ENCODE data around the gene UBR3. TPM values are rescaled to one million over a fixed set of nuclear protein-coding genes. Genes with fewer than 3 reads are reported as not detected.

Gene UBR3
- total RNA-seq, 1 donor from 2014 or later: 30.9 TPM

DNA sequence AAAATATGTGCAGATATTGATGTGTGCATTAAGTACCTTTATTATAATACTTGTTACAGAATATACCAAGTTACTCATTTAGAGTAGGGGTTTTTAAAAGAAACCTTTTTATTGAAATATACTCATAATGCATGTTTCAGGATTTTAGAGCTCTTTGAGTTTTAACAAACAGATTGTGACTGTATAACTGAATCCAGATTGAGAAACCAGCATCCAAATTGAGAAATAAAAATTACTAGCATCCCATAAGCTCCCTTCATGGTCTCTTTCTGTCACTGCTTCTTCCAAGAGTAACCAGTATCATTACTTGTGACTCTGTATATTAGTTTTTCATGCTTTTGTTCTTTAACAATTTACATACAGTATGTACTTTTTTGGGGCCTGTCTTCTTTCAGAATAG, 156.9 kb downstream of the UBR3 start:
- Mint-ChIP-seq H3K4me1 (ENCODE audit: low read depth) (no peaks in the 10 kb centered on the region), H3K9me3 (ENCODE audit: low read depth) (no peaks in the 10 kb centered on the region), H3K4me3 (ENCODE audit: unreplicated experiment) (no peak overlapping the region), H3K36me3 (ENCODE audit: low read depth) (peaks cover 4% of the 10 kb centered on the region), H3K27ac (ENCODE audit: unreplicated experiment) (no peak overlapping the region), H3K27me3 (ENCODE audit: low read depth) (no peaks in the 10 kb centered on the region)
- no peak for TF ChIP-seq CTCF (IDR thresholded peaks at IDR 0.05)
- no peak for DNase-seq (ENCODE audit: low spot score)

DNA sequence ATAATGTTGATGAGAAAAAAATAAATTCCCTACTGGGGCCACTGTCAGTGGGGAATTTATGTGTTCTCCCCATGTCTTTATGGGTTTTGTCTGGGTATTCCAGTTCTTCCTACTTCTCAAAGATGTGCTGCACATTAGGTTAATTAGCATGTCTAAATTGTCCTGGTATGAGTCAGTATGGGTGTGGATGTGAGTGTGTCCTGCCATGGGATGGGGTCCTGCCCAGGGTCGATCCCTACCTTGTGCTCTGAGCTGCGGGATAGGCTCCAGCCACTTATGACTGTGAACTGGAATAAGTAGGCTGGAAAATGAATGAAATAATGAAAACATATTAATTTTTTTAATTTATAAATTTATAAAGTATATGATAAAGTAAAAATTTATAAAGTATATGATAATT, 167.5 kb downstream of the UBR3 start:
- H3K4me3 Mint-ChIP-seq (ENCODE audit: unreplicated experiment): no peak overlapping the region
- no peak for DNase-seq (ENCODE audit: low spot score)
- TF ChIP-seq CTCF (IDR thresholded peaks at IDR 0.05): no peak
- H3K36me3 Mint-ChIP-seq (ENCODE audit: low read depth): peaks cover 8% of the 10 kb centered on the region
- H3K9me3 Mint-ChIP-seq (ENCODE audit: low read depth): peaks cover 5% of the 10 kb centered on the region
- peaks cover 13% of the 10 kb centered on the region for H3K4me1 Mint-ChIP-seq (ENCODE audit: low read depth)
- no peaks in the 10 kb centered on the region for H3K27me3 Mint-ChIP-seq (ENCODE audit: low read depth)
- H3K27ac Mint-ChIP-seq (ENCODE audit: unreplicated experiment): no peak overlapping the region

DNA sequence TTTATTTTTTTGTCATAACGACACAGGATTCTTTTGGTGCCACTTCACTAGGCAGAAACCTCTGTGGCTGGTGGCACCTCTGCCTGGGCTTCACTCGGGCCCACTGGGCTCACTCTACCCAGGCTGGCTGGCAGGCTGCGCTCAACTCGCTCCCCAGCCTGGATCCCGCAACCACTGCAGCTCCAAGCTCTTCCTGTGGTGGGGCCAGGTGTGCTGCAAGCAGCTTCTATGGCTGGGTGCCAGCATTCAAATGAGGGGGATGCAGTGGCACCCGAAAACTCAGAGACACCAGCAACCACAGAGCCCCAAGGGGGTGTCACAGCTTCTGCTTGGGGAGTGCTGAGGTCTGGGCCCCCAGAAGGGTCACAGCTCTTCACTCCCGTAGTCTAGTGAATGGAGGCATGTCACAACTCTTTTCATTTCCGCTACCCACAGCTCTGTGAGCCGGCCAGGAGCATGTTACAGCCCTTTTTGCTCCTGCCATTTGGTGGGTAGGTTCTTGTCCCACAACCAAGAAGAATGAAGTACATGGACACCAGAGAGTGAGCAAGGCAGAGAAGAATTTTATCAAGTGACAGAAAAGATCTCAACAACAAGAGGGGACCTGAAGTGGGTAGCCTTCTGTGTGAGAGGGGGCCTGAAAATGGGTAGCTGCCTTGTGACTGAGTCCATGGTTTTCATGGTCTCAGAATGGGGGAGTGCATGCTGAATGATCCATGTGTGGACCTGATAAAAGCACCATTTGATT, 170.1 kb downstream of the UBR3 start:
- H3K27ac Mint-ChIP-seq (ENCODE audit: unreplicated experiment): no peak overlapping the region

GRCh38 chr2:169999054-169999453, 171.8 kb downstream of the UBR3 start:
- Mint-ChIP-seq H3K36me3 (ENCODE audit: low read depth) (peaks cover 24% of the 10 kb centered on the region), H3K27me3 (ENCODE audit: low read depth) (no peaks in the 10 kb centered on the region), H3K4me3 (ENCODE audit: unreplicated experiment) (no peak overlapping the region), H3K27ac (ENCODE audit: unreplicated experiment) (no peak overlapping the region), H3K9me3 (ENCODE audit: low read depth) (no peaks in the 10 kb centered on the region), H3K4me1 (ENCODE audit: low read depth) (peaks cover 13% of the 10 kb centered on the region)
- no peak for DNase-seq (ENCODE audit: low spot score)
- no peak for TF ChIP-seq CTCF (IDR thresholded peaks at IDR 0.05)

More for the DNA sequence above, 170.1 kb downstream of the UBR3 start:
- no peak for TF ChIP-seq CTCF (IDR thresholded peaks at IDR 0.05)
- peaks cover 13% of the 10 kb centered on the region for H3K4me1 Mint-ChIP-seq (ENCODE audit: low read depth)
- H3K4me3 Mint-ChIP-seq (ENCODE audit: unreplicated experiment): no peak overlapping the region
- peaks cover 14% of the 10 kb centered on the region for H3K36me3 Mint-ChIP-seq (ENCODE audit: low read depth)
- DNase-seq (ENCODE audit: low spot score): peak; percentile 59
- no peaks in the 10 kb centered on the region for H3K9me3 Mint-ChIP-seq (ENCODE audit: low read depth)
- H3K27me3 Mint-ChIP-seq (ENCODE audit: low read depth): no peaks in the 10 kb centered on the region

DNA sequence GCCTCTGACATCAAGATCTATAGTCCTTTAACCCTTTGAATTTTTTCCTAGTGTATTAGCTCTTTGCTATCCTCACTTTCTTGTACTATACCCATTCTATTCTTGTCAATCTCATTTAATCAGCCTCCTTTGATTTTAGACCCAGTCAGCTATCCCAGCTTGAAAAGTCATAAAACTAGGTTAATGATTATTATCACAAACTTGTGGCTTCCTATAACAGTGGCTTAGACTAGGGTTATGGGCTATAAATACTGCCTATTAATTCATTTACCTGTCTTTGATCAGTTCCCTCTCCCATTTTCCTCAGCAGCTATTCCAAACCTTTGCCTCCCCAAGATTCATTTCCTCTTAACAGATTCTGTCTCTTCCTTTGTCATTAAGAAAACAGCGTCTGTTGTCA, 174.8 kb downstream of the UBR3 start:
- no peak for TF ChIP-seq CTCF (IDR thresholded peaks at IDR 0.05)
- Mint-ChIP-seq H3K9me3 (ENCODE audit: low read depth) (no peaks in the 10 kb centered on the region), H3K36me3 (ENCODE audit: low read depth) (peaks cover 29% of the 10 kb centered on the region), H3K4me3 (ENCODE audit: unreplicated experiment) (no peak overlapping the region), H3K4me1 (ENCODE audit: low read depth) (peaks cover 13% of the 10 kb centered on the region), H3K27ac (ENCODE audit: unreplicated experiment) (no peak overlapping the region), H3K27me3 (ENCODE audit: low read depth) (no peaks in the 10 kb centered on the region)
- no peak for DNase-seq (ENCODE audit: low spot score)

All from chondrocyte (in vitro differentiated cells).